Activated CD4-positive, alpha-beta T cell treated with anti-CD3 and anti-CD28 coated beads, Interleukin-10, Interleukin-2, amounts not matched to agents 100 ng/mL and 50 ng/mL, durations not matched to agents 16 hours and 8 hours (primary cell): ENCODE measurements around the gene ZNF536.
"Not testable (repeated sequence)": the region's sequence is repeated elsewhere in the genome, so short reads cannot be mapped to it uniquely, and the experiment has no call there.

ENCODE experiments used
- DNase-seq: peaks from one replicate; pipeline ENCODE4 v3.0.0-alpha.2; 2020

The ZNF536 gene

GRCh38 chr19:30490760-30491159 is 118.6 kb downstream of the ZNF536 start:
- DNase-seq: no peak

GRCh38 chr19:30492586-30493270 is 120.5 kb downstream of the ZNF536 start:
- DNase-seq: no peak

- no peak for DNase-seq
Measured at GRCh38 chr19:30497034-30497433, 124.8 kb downstream of the ZNF536 start.

- DNase-seq: not testable (repeated sequence)
Measured at GRCh38 chr19:30498085-30498484, 125.9 kb downstream of the ZNF536 start.

- DNase-seq: no peak
Measured at GRCh38 chr19:30498707-30499106, 126.5 kb downstream of the ZNF536 start.

GRCh38 chr19:30504272-30504671 is 132.1 kb downstream of the ZNF536 start:
- DNase-seq: no peak

GRCh38 chr19:30512176-30513081 is 140.2 kb downstream of the ZNF536 start:
- DNase-seq: no peak

- DNase-seq: no peak
Measured at GRCh38 chr19:30513082-30513411, 140.9 kb downstream of the ZNF536 start.

GRCh38 chr19:30516111-30516510 is 143.9 kb downstream of the ZNF536 start:
- DNase-seq: no peak

GRCh38 chr19:30516531-30516930 is 144.3 kb downstream of the ZNF536 start:
- DNase-seq: no peak

- DNase-seq: no peak
Measured at GRCh38 chr19:30518965-30519606, 146.9 kb downstream of the ZNF536 start.

GRCh38 chr19:30519607-30520205 is 147.5 kb downstream of the ZNF536 start:
- no peak for DNase-seq

GRCh38 chr19:30520735-30521479 is 148.7 kb downstream of the ZNF536 start:
- no peak for DNase-seq

- no peak for DNase-seq
Measured at GRCh38 chr19:30521937-30522336, 149.8 kb downstream of the ZNF536 start.

GRCh38 chr19:30522341-30522740 is 150.2 kb downstream of the ZNF536 start:
- no peak for DNase-seq

- no peak for DNase-seq
Measured at GRCh38 chr19:30523791-30524190, 151.6 kb downstream of the ZNF536 start.

- DNase-seq: no peak
Measured at GRCh38 chr19:30525383-30525782, 153.2 kb downstream of the ZNF536 start.

- DNase-seq: no peak
Measured at GRCh38 chr19:30528919-30529318, 156.7 kb downstream of the ZNF536 start.

- DNase-seq: no peak
Measured at GRCh38 chr19:30529876-30530275, 157.7 kb downstream of the ZNF536 start.

- DNase-seq: no peak
Measured at GRCh38 chr19:30530751-30531150, 158.6 kb downstream of the ZNF536 start.

GRCh38 chr19:30535011-30535410 is 162.8 kb downstream of the ZNF536 start:
- no peak for DNase-seq

GRCh38 chr19:30536975-30537374 is 164.8 kb downstream of the ZNF536 start:
- DNase-seq: no peak

GRCh38 chr19:30539315-30539714 is 167.1 kb downstream of the ZNF536 start:
- no peak for DNase-seq
